GM23248 (cell line): ENCODE data around the gene SIRT7.

Experiments used
- EZH2 ChIP-seq: fragments of 200-600 bp; sonication (generic); IDR thresholded peaks from 2 replicates; pipeline ENCODE4 v1.6.1; 2018; ENCODE audit warnings: antibody characterized with exemption, mild to moderate bottlenecking; ENCODE audit not compliant: insufficient read depth, poor library complexity, severe bottlenecking
- EZH2phosphoT487 ChIP-seq: fragments of 200-600 bp; sonication (generic); IDR thresholded peaks from 2 replicates; pipeline ENCODE4 v1.6.1; 2018; ENCODE audit warnings: antibody characterized with exemption, moderate library complexity, mild to moderate bottlenecking, low read depth; ENCODE audit not compliant: insufficient read depth

GRCh38 chr17:81913394-81914102 lies 4.4 kb downstream of the SIRT7 start:
- TF ChIP-seq EZH2phosphoT487 (no peak), EZH2 (no peak)
